Muscle of leg (tissue), 11 donors: ENCODE measurements around the gene PGAM2. TPM values are rescaled to one million over a fixed set of nuclear protein-coding genes. Genes with fewer than 3 reads are reported as not detected.

Source experiments
- DNase-seq: peaks from one replicate; pipeline ENCODE4 v3.0.0; 2013
- H3K27ac ChIP-seq: one replicate; pipeline ENCODE4 v1.5.1; 2013; ENCODE audit warnings: mild to moderate bottlenecking, low read length, control low read depth
- H3K27me3 ChIP-seq: one replicate; pipeline ENCODE4 v1.6.1; 2013; ENCODE audit warnings: low read length; ENCODE audit not compliant: control insufficient read depth, insufficient read depth
- H3K36me3 ChIP-seq: one replicate; pipeline ENCODE4 v1.6.1; 2013; ENCODE audit warnings: low read length; ENCODE audit not compliant: control insufficient read depth, insufficient read depth
- H3K4me1 ChIP-seq: one replicate; pipeline ENCODE4 v1.6.1; 2013; ENCODE audit warnings: low read length; ENCODE audit not compliant: control insufficient read depth, insufficient read depth
- H3K4me3 ChIP-seq: one replicate; pipeline ENCODE4 v1.5.1; 2013; ENCODE audit warnings: low read length, control low read depth
- H3K9me3 ChIP-seq: replicated peaks from 2 replicates; pipeline ENCODE4 v1.6.1; 2013; ENCODE audit warnings: low read depth, low read length; ENCODE audit not compliant: control insufficient read depth
- WGBS: methylation state at CpG from one replicate; pipeline ENCODE4 v1.1.5; 2013; ENCODE audit warnings: missing lambda C conversion rate; ENCODE audit not compliant: insufficient coverage; 5-methylcytosine and 5-hydroxymethylcytosine counted together
- polyA plus RNA-seq, 8 donors: library from polyadenylated mRNA; unstranded; fragments of 120-200 nt; gene quantifications; one replicate each; pipeline versions ENCODE4 v1.2.1 to v1.2.3, GENCODE V29; 2013; ENCODE audit warnings: inconsistent platforms in 1 of 8, low replicate concordance in 1 of 8; ENCODE audit not compliant: insufficient read length in 8 of 8, insufficient read depth in 1 of 8
- total RNA-seq: library from RNA; stranded (reverse); fragments of 120-200 nt; gene quantifications from one replicate; pipeline ENCODE4 v1.2.4, GENCODE V29; 2013

Gene PGAM2
- total and polyA plus RNA-seq, 9 donors = 116 to 412 (median 276) TPM

- DNase-seq = no peak
- Histone ChIP-seq H3K4me1 (peaks cover 46% of the 10 kb centered on the region), H3K27me3 (peaks cover 5% of the 10 kb centered on the region), H3K4me3 (peak overlapping the region; percentile 35), H3K9me3 (no peaks in the 10 kb centered on the region), H3K36me3 (peaks cover 11% of the 10 kb centered on the region), H3K27ac (peak overlapping the region; percentile 62)
- 31% methylated on average over 6 of the region's 8 CpGs for WGBS
Observed at GRCh38 chr7:44103566-44103922, 38.2 kb upstream of the PGAM2 start.

DNA sequence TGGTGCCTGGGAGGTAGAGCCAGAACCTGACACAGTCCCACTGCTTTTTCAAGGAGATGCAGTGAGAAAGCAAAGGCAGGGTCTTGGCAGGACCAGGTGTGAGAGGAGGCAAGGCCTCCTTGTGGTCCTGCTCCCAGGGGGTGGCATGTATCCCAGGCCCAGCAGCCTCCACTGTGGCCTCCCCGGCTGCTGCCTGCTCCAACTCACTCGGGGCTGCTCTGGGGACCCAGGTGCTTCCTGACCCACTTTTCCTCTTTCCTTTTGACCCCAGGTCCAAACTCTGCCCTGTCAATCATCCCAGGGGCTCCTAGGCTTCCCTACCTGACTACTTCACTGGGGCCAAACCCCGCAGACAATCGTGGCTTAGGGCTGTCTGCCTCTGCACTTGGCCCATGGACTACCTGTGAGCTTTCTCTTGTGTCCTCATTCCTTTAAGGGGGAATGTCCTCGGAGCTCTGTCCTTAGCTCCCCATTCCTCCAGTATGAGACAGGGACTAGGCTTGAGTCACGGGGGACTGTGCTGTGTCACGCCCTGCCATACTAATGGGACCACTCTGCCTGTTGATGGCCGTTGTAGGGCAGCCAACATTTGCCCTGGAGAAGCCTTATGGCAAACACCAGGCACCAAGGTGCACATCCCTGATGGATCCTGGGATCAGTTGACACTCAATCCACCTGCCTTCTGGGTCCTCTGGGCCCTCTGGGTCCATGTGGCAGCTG is 37.6 kb upstream of the PGAM2 start:
- Histone ChIP-seq H3K9me3 (no peaks in the 10 kb centered on the region), H3K36me3 (peaks cover 7% of the 10 kb centered on the region), H3K4me1 (peaks cover 46% of the 10 kb centered on the region), H3K27ac (no peak overlapping the region), H3K27me3 (peaks cover 5% of the 10 kb centered on the region), H3K4me3 (no peak overlapping the region)
- WGBS = 59% methylated on average over 7 of the region's 8 CpGs
- no peak for DNase-seq

GRCh38 chr7:44101966-44102845 is 36.8 kb upstream of the PGAM2 start:
- Histone ChIP-seq H3K27ac (peak overlapping the region; percentile 29), H3K36me3 (peaks cover 5% of the 10 kb centered on the region), H3K4me1 (peaks cover 51% of the 10 kb centered on the region), H3K4me3 (no peak overlapping the region), H3K27me3 (peaks cover 5% of the 10 kb centered on the region), H3K9me3 (no peaks in the 10 kb centered on the region)
- DNase-seq = no peak
- 74% methylated on average over 11 of the region's 14 CpGs for WGBS

DNA sequence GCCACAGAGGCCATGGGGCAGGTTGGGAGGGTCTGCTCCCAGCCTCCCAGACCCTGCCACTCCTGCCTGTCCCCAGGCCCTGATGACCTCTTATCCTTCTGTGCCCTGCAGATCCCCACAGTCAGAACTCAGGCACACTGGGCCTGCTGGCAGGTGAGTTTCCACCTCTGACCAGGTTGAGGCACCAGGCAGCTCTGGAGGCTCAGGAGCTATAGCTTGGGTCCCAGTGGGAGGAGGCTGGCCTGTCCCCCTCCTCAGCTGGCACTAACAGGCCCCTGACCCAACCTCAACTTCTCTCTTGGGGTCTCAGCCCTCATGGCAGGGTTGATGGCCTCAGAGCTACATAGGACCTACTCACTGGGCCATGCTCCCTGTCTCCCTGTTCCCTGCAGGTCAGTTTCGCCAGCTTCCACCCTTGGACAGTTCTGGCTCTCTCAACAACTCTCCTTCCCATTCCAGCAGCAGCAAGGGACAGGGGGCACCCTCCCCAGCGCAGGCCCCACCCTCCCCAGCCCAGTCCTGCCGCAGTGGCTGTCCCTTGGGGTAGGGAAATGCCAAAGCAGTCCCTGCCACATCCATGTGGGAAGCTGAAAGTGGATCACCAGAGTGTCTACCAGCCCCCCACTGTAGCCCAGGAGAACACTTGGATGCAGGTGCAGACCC is 36.1 kb upstream of the PGAM2 start:
- no peak for DNase-seq
- Histone ChIP-seq H3K4me1 (peaks cover 53% of the 10 kb centered on the region), H3K9me3 (no peaks in the 10 kb centered on the region)

GRCh38 chr7:44100458-44101302 is 35.3 kb upstream of the PGAM2 start:
- 44% methylated on average over 5 of the region's 10 CpGs for WGBS

More for the DNA sequence above, 36.1 kb upstream of the PGAM2 start:
- Histone ChIP-seq H3K27me3 (peaks cover 5% of the 10 kb centered on the region), H3K27ac (peak overlapping the region; percentile 89), H3K36me3 (no peaks in the 10 kb centered on the region), H3K4me3 (no peak overlapping the region)
- 50% methylated on average over 1 of the region's 3 CpGs for WGBS

DNA sequence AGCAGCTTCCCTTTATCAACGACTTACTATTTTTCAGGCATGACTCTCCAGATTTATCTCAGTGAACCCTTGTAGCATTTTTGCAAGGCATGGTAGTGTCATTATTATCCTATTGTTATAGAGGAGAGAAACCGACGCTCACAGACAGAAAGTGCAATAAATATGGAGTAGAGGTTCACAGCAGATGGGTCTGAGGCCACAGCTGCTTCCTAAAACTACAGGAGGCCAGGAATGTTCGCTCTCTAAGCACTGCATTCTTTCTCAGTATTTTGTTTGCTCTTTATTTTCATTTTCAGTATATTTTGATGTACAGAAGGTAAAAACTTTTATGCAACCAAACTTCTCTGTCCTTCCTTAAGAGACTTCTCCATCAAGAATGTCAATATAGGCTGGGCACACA is 34.3 kb upstream of the PGAM2 start:
- H3K4me1 ChIP-seq = peaks cover 40% of the 10 kb centered on the region
- WGBS = 0% methylated on average over 2 of the region's 4 CpGs
- H3K36me3 ChIP-seq = no peaks in the 10 kb centered on the region
- H3K9me3 ChIP-seq = no peaks in the 10 kb centered on the region
- peaks cover 5% of the 10 kb centered on the region for H3K27me3 ChIP-seq
- H3K4me3 ChIP-seq = no peak overlapping the region
- DNase-seq = no peak
- peak overlapping the region; percentile 57 for H3K27ac ChIP-seq

More at GRCh38 chr7:44100458-44101302, 35.3 kb upstream of the PGAM2 start:
- H3K36me3 ChIP-seq = no peaks in the 10 kb centered on the region
- no peak overlapping the region for H3K4me3 ChIP-seq
- H3K4me1 ChIP-seq = peaks cover 48% of the 10 kb centered on the region
- peaks cover 5% of the 10 kb centered on the region for H3K27me3 ChIP-seq
- DNase-seq = peak; percentile 85
- peak overlapping the region; percentile 89 for H3K27ac ChIP-seq
- H3K9me3 ChIP-seq = no peaks in the 10 kb centered on the region

DNA sequence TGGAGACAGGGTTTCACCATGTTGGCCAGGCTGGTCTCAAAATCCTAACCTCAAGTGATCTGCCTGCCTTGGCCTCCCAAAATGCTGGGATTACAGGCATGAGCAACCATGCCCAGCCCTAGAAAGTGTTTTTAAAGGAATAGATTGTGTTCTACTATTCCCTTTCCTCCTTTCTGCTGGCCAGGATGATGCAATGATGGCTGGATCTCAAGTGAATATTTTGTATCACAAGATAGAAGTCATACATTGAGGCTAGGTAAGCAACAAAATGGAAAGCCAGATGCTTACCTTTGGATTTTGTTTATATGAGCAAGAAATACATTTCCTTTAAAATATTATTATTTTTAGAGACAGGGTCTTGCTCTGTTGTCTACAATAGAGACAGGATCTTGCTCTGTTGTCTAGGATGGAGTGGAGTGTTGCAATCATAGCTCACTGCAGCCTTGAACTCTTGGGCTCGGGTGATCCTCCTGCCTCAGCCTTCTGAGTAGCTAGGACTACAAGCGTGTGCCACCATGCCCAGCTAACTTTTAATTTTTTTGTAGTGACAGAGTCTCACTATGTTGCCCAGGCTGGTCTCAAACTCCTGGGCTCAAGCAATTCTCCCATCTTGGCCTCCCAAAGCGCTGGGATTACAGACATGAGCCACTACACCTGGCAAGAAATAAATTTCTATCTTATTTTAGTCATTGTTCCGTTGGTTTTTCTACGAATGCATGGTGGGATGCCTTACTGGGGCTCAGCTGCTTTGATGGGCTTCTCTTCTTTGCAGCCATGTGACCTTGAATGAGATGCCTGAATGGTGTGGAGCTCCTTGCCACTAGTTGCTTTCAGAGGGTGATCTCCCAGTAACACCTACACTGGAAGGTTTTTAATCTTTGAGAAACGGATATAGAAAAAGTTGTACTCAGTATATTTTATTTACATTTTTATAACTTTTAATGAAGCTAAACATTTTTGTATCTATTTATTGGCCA is 33.0 kb upstream of the PGAM2 start:
- H3K4me1 ChIP-seq = peaks cover 35% of the 10 kb centered on the region
- peaks cover 2% of the 10 kb centered on the region for H3K27me3 ChIP-seq
- H3K9me3 ChIP-seq = no peaks in the 10 kb centered on the region
- no peak for DNase-seq
- WGBS = 80% methylated on average over 1 of the region's 6 CpGs
- no peak overlapping the region for H3K4me3 ChIP-seq
- no peaks in the 10 kb centered on the region for H3K36me3 ChIP-seq
- H3K27ac ChIP-seq = no peak overlapping the region

- 65% methylated on average over 6 of the region's 9 CpGs for WGBS
- Histone ChIP-seq H3K27ac (no peak overlapping the region), H3K4me3 (no peak overlapping the region), H3K36me3 (no peaks in the 10 kb centered on the region), H3K27me3 (no peaks in the 10 kb centered on the region), H3K4me1 (peaks cover 31% of the 10 kb centered on the region), H3K9me3 (no peaks in the 10 kb centered on the region)
- no peak for DNase-seq
Observed at GRCh38 chr7:44097064-44097932, 31.9 kb upstream of the PGAM2 start.
